Tibial nerve (tissue), 3 donors: Measurements from ENCODE around the gene NELL2.

ENCODE experiments used
- POLR2A ChIP-seq, 2 donors: fragments of 450-650 bp; IDR thresholded peaks; one replicate each; pipeline ENCODE4 v1.6.1; 2017; ENCODE audit warnings: antibody characterized with exemption in 2 of 2, mild to moderate bottlenecking in 2 of 2, moderate library complexity in 2 of 2
- TF ChIP-seq, protein P1 (sequence below), 5 experiments: fragments of 200-600 bp in 3 of 5; fragments of 450-650 bp in 2 of 5; sonication (generic) in 3 of 5; IDR thresholded peaks; one replicate each; pipeline ENCODE4 v1.5.1; 2016 to 2019; ENCODE audit warnings: antibody characterized with exemption in 5 of 5, mild to moderate bottlenecking in 3 of 5, moderate library complexity in 2 of 5

DNA sequence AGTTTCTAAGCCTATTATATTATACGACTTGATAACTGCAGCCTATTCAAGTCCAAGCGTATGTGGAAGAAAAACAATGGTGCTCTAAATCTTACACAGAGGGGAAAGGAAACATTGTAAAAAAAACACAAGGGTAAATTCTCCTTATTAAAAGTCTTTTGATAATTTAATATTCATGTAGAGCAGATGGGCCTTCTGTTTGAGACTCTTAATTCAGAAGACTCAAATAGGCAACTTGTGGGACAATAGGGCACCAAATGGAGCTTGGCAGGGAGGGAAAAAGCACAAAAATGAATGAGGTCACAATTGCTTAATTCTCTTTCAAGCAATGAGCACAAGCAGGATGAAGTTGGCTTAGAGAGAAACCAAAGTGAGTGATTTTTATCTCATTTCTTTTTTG is 159.4 kb downstream of the NELL2 start:
- TF ChIP-seq, protein P1, sequence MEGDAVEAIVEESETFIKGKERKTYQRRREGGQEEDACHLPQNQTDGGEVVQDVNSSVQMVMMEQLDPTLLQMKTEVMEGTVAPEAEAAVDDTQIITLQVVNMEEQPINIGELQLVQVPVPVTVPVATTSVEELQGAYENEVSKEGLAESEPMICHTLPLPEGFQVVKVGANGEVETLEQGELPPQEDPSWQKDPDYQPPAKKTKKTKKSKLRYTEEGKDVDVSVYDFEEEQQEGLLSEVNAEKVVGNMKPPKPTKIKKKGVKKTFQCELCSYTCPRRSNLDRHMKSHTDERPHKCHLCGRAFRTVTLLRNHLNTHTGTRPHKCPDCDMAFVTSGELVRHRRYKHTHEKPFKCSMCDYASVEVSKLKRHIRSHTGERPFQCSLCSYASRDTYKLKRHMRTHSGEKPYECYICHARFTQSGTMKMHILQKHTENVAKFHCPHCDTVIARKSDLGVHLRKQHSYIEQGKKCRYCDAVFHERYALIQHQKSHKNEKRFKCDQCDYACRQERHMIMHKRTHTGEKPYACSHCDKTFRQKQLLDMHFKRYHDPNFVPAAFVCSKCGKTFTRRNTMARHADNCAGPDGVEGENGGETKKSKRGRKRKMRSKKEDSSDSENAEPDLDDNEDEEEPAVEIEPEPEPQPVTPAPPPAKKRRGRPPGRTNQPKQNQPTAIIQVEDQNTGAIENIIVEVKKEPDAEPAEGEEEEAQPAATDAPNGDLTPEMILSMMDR (IDR thresholded peaks at IDR 0.05): no peak
- TF ChIP-seq POLR2A (IDR thresholded peaks at IDR 0.05): no peak
